Suppressor macrophage treated with lipopolysaccharide for 4 hours (primary cell): ENCODE data around the gene IL17RE.
"Not testable (repeated sequence)": the region's sequence is repeated elsewhere in the genome, so short reads cannot be mapped to it uniquely, and the experiment has no call there.

Source experiments
- DNase-seq: peaks from one replicate; pipeline ENCODE4 v3.0.0-alpha.2; 2020

The IL17RE gene

GRCh38 chr3:9902372-9903237 is at the start of gene IL17RE:
Gene IL17RE, plus strand, starts transcription at chr3:9902848. Its CDS starts 85 bp downstream, at chr3:9902933.
- DNase-seq = no peak

- DNase-seq = not testable (repeated sequence)
These were observed 48.2 kb upstream of the IL17RE start for GRCh38 chr3:9854291-9854940.

GRCh38 chr3:9855594-9855993 is 47.1 kb upstream of the IL17RE start:
- DNase-seq = no peak

- no peak for DNase-seq
These were observed 43.1 kb upstream of the IL17RE start for GRCh38 chr3:9859530-9860025.

GRCh38 chr3:9861201-9861600 is 41.4 kb upstream of the IL17RE start:
- DNase-seq = no peak

DNA sequence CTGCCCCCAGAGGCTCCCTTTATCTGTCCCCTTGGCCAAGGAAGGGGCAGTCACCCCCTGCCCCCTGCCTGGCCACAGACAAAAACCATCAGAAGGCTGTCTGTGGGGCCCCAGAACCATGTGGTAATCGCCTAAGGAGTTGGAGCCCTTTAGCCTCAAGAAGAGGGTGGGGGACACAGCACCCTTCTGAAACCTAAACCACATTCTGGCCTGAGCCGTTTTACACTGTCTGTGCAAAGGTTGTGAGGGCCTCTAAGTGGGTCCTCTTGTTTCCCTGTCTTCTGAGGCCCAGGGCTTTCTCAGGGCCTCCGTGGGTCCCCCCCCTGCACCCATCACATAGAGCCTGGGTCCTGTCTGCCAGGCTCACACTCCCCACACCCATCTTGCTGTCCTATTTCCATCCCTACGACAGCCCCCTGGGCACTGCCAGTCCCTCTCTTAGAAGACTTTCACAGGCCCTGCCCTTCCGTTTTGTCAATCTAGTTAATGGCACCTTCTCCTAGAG is 41.0 kb upstream of the IL17RE start:
- DNase-seq = no peak

- DNase-seq = peak; percentile 41
These were observed 40.1 kb upstream of the IL17RE start for GRCh38 chr3:9862391-9863057.

DNA sequence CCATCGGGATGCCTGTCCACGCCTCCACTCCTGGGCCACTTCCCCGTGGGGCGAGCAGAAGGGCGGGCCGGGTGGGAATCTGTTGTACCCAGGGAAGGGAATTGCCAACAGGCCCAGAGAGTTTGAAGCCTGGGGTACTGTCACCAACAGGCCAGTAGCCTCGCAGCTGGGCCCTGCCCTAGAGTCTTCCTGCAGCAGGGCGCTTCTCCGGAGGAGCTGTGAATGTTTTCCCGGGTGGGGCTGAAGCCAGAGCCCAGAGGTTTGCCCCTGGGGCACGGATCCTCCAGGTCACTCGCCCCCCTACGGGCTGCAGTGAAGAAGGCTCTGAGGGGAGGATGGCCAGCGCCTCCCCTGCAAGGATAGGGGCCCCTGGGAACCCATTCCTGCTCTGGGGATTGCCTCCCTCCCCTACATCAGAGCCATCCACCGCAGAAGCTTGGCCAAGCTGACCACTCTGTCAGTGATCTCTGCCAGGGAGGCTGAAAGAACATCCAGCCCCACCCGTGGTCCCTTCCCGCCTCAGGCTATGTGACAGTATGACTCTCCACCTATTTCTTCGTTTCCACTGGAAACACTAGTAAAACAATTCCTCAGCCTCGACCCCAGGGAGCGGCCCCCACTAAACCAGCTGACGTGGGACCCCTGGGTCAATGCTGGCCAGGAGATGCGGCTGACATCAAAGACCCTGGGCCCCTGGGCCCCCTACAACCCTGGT is 39.4 kb upstream of the IL17RE start:
- no peak for DNase-seq

DNA sequence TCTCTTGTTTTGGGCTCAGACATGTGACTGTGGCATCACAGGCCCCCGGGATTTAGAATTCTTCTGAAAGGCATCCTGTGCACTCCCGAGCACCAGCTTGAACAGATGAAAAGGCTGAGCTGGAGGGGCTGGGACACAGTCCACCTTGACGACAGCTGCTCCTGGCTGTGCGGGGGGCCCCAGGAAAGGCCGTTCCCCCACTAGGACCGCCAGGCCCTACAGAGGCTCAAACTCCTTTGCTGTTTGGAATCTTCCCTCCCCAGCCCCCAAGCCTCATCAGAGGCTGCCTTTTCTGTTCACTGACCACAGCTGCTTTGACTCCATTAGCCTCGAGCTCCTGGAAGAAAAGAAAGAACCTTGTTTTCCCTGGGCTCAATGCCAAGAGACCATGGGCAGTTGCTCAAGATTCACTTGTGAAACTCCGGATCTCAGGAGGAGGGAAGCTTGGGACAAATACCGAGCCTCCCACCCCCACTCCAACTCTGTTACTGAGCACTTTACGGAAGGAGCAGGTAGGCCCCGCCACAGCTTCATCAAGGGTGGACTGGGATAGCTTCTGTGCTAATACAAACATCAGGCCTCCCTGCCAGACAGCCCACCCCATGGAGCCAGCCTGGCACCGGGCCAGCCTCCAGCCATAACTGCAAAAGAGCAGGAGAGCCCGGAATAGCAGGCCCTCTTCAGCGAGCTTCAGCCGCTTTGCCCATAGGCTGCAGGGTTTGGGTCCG is 38.3 kb upstream of the IL17RE start:
- DNase-seq = peak; percentile 71

- DNase-seq = not testable (repeated sequence)
These were observed 37.5 kb upstream of the IL17RE start for GRCh38 chr3:9865125-9865637.

DNA sequence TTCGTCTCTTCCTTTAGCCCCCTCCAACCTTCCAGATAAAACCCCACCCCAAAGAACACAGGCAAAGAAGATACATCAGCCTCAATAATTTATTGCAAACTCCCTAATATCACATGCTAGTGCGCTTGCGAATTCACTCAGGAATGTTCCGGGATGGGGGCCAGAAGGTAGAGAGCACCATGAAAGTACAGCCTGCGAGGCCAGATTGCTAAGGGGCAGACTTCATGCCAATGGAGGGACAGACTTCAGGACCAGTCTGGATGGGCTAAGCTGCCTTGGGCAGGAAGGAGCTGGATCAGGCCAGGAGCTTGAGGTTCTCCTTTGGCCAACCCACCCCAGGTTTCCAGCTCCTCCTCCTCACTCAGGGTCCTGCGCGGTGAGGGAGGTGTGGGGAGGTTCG is 36.0 kb upstream of the IL17RE start:
- DNase-seq = no peak

- DNase-seq = no peak
These were observed 35.5 kb upstream of the IL17RE start for GRCh38 chr3:9867106-9867505.

DNA sequence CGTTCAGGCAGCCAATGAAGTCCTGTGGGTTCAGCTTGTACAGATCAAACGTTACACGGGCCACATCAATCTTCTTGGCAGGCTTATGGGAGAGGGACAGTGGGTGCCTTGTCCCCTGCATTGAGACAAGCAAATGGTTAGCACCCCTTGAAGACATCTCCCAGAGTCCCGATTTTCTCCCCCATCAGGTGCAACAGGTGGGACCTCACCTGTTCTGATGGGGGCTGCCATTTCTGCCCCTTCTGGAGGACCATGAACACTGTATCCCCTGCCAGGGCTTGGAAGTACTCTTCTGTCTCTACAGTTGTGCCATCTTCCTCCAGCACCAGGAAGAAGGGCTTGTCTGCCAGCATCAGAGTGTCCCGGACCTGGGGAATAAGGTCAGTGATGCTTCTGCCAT is 32.7 kb upstream of the IL17RE start:
- no peak for DNase-seq

GRCh38 chr3:9870978-9871377 is 31.7 kb upstream of the IL17RE start:
- no peak for DNase-seq

DNA sequence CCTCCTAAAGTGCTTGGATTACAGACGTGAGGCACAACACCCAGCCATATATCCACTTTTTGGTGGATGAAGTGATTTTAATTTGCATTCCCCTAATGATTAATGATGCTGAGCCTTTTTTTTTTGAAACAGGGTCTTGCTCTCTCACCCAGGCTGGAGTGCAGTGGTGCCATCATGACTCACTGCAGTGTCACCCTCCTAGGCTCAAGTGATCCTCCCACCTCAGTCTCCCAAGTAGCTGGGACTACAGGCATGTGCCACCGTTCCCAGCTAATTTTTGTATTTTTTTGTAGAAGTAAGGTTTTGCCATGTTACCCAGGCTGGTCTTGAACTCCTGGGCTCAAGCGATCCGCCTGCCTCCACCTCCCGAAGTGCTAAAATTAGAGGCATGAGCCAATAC is 30.6 kb upstream of the IL17RE start:
- DNase-seq = peak; percentile 21

DNA sequence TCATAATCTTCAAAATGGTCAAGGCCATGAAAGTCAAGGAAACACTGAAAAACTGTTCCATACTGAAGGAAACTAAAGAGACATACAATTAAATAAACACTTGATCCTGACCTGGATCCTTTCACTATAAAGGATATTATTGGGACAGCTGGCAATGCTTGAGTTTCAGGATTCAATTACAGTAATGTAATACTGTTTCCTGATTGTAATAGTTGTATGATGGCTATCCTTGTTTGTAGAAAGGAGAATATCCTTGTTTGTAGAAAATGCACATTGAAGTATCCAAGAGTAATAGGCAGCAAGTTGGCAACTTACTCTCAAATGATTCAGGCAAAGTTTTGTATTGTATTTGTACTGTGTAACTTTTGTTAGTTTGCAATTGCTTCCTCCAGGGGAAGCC is 27.2 kb upstream of the IL17RE start:
- no peak for DNase-seq

DNA sequence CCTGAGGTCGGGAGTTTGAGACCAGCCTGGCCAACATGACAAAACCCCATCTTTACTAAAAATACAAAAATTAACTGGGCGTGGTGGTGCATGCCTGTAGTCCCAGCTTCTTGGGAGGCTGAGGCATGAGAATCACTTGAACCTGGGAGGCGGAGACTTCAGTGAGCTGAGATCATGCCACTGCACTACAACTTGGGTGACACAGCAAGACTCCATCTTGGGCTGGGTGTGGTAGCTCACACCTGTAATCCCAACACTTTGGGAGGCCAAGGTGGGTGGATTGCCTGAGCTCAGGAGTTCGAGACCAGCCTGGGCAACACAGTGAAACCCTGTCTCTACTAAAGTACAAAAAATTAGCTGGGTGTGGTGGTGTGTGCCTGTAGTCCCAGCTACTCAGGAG is 26.4 kb upstream of the IL17RE start:
- DNase-seq = not testable (repeated sequence)

DNA sequence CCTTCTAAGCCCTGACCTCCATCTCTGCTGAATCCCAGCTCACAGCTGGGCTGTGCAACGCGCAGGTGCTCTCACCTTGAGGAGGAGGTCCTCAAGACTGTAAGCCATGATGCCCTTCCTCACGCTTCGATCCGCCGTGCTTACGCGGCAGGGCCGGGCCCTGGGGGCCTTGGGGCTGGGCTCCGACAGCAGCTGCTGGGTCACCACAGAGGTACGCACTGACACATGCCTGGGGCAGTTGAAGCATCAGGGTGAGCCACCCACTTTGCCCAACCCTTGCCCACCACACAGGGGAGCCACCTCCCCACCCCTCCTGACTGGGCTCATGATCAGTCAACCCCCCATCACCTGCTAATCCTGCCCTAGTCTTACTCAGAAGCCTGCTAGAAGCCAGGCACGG is 25.7 kb upstream of the IL17RE start:
- no peak for DNase-seq

GRCh38 chr3:9878700-9879099 is 23.9 kb upstream of the IL17RE start:
- DNase-seq = no peak

DNA sequence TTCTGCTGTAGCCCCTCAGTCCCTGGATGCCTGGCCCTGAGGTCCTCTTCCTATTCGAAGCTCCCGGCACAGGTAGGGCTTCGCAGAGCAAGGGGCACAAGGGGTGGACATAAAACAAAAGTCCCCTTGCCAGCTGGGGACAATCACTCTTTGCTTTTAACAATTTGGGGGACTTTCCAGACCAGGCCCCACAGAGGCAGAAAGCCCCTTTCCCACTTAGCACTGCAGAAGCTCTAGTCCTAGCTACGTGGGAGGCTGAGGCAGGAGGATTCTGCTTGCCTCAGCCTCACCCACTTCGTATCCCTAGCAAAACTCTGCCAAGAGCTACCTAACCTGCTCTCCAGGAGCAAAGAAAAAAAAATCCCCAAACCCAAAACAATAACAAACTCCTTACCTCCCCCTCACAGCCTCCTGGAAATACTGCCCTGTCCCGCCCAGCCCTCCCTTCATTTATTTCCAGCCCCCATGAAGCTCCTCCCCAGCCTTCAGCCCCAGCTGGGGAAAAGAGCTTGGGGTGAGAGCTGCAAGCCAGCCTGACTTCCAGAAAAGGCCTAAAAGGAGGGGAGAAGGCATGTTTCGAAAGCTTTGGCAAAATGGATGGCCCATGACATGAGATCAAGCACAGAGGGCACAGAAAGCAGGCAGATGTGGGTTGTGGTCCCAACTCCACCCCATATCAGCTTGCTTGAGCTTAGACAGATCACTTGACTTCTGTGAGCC is 22.7 kb upstream of the IL17RE start, which contains the start of gene CIDEC:
Gene CIDEC, minus strand, starts transcription at position 424 of the 720 bp plus-strand sequence. CDS start 1,767 bp downstream, outside the sequence.
- no peak for DNase-seq

DNA sequence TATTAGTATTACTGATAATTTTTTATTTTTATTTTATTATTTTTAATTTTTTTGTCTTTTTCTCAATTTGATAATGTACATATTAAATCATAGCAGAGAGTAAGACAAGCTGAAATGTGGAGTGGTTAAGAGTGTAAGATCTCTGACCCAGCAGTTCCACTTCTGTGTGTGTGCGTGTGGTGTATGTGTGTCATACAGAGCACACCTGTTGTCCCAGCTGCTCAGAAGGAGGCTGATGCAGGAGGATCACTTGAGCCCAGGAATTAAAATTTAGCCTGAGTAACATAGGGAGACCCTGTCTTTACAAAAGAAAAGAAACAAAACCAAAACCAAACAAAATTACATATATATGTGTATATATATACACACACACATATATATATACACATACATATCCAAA is 21.2 kb upstream of the IL17RE start:
- no peak for DNase-seq
